GM12878 (cell line): ENCODE measurements around the gene MEF2C. TPM values are rescaled to one million over a fixed set of nuclear protein-coding genes. Genes with fewer than 3 reads are reported as not detected.

ENCODE experiments used
- ATAC-seq: fragments of 200-7000 bp; cut with Tn5 transposase; 3 replicates; pipeline ENCODE4 v1.9.1; 2020; ENCODE audit warnings: mild to moderate bottlenecking, moderate library complexity
- BruUV-seq: library from RNA; stranded (reverse); fragments of 400-500 nt; replicated peaks from 2 replicates; lab custom pipeline; 2021; lab: Mats Ljungman, UMichigan
- CTCF ChIA-PET: fragments of 300-600 bp; sonication (Branson Sonifier 250); formaldehyde crosslinking; extraction: SDS; loops from one replicate; lab custom pipeline; 2021; ENCODE audit warnings: inconsistent platforms; lab: Yijun Ruan, JAX
- POLR2A ChIA-PET: fragments of 350-600 bp; formaldehyde crosslinking; extraction: SDS; loops from one replicate; lab custom pipeline; 2021; ENCODE audit warnings: inconsistent platforms; lab: Charles Lee
- RAD21 ChIA-PET: fragments of 300-600 bp; sonication (Branson Sonifier 250); formaldehyde crosslinking; loops from one replicate; lab custom pipeline; 2023; ENCODE audit warnings: antibody characterized with exemption; ENCODE audit not compliant: unreplicated experiment; lab: Charles Lee
- SMC1A ChIA-PET: fragments of 300-600 bp; sonication (Branson Sonifier 250); formaldehyde crosslinking; loops from one replicate; lab custom pipeline; 2023; ENCODE audit not compliant: unreplicated experiment, uncharacterized antibody; lab: Charles Lee
- DNase-seq: peaks from one replicate; pipeline ENCODE4 v3.0.0-alpha.2; 2011; ENCODE audit warnings: low read depth, low spot score
- FAIRE-seq: peaks from 3 replicates; lab custom pipeline; 2011; peaks lifted over from hg19 to GRCh38; lab: Jason Lieb, UNC
- H2AFZ ChIP-seq: 2 replicates; pipeline ENCODE4 v1.6.0; 2011; ENCODE audit warnings: low read depth, low read length, control low read depth; ENCODE audit not compliant: control insufficient read depth
- H3K27ac ChIP-seq: 2 replicates; pipeline ENCODE4 v1.5.1; 2011; ENCODE audit warnings: control low read depth; ENCODE audit not compliant: control insufficient read depth, insufficient read depth
- H3K27me3 ChIP-seq, 2 experiments: replicated peaks in 1 of 2; 2 replicates each; pipeline versions ENCODE4 v1.6.0 to v1.6.1; 2011; ENCODE audit warnings: low read length in 1 of 2; ENCODE audit not compliant: control insufficient read depth in 2 of 2, insufficient read depth in 2 of 2
- H3K36me3 ChIP-seq, 2 experiments: 2 replicates each; pipeline ENCODE4 v1.5.1; 2011; ENCODE audit warnings: low read length in 1 of 2; ENCODE audit not compliant: control insufficient read depth in 2 of 2, insufficient read depth in 2 of 2
- H3K4me1 ChIP-seq: 2 replicates; pipeline ENCODE4 v1.6.1; 2011; ENCODE audit warnings: mild to moderate bottlenecking, low read length, moderate library complexity, mixed read lengths; ENCODE audit not compliant: control insufficient read depth, insufficient read depth
- H3K4me2 ChIP-seq: 2 replicates; pipeline ENCODE4 v1.6.0; 2011; ENCODE audit warnings: control low read depth; ENCODE audit not compliant: control insufficient read depth, insufficient read depth
- H3K4me3 ChIP-seq: fragments of 200-600 bp; sonication (generic); 2 replicates; pipeline ENCODE4 v1.5.1; 2016
- H3K79me2 ChIP-seq: 2 replicates; pipeline ENCODE4 v1.6.0; 2011; ENCODE audit warnings: low read length; ENCODE audit not compliant: control insufficient read depth, insufficient read depth
- H3K9ac ChIP-seq: 2 replicates; pipeline ENCODE4 v1.8.0; 2011; ENCODE audit warnings: low read length, control low read depth, mixed read lengths; ENCODE audit not compliant: control insufficient read depth, insufficient read depth
- H3K9me3 ChIP-seq: replicated peaks from 3 replicates; pipeline ENCODE4 v1.5.1; 2011; ENCODE audit warnings: mild to moderate bottlenecking, low read length; ENCODE audit not compliant: control insufficient read depth, insufficient read depth
- H4K20me1 ChIP-seq: 2 replicates; pipeline ENCODE4 v1.6.0; 2011; ENCODE audit not compliant: control insufficient read depth, insufficient read depth
- CBX5 ChIP-seq: sonication (generic); IDR thresholded peaks from 2 replicates; pipeline ENCODE4 v1.6.1; 2016; ENCODE audit warnings: low read depth, moderate library complexity, mild to moderate bottlenecking, inconsistent platforms
- ESRRA ChIP-seq: IDR thresholded peaks from 2 replicates; pipeline ENCODE4 v1.6.1; 2012; ENCODE audit warnings: mild to moderate bottlenecking, low read length, improper control_type of control experiment
- IRF3 ChIP-seq: fragments of 450-650 bp; IDR thresholded peaks from 2 replicates; pipeline ENCODE4 v1.6.1; 2014; ENCODE audit warnings: mild to moderate bottlenecking
- MAX ChIP-seq: IDR thresholded peaks from 2 replicates; pipeline ENCODE4 v1.6.1; 2012; ENCODE audit warnings: low read depth, low read length, improper control_type of control experiment
- PRDM15 ChIP-seq: fragments of 450-650 bp; formaldehyde crosslinking; IDR thresholded peaks from 2 replicates; pipeline ENCODE4 v1.4.0; 2020; ENCODE audit warnings: mild to moderate bottlenecking, moderate library complexity
- RELB ChIP-seq: fragments of 450-650 bp; IDR thresholded peaks from 2 replicates; pipeline ENCODE4 v1.6.1; 2017; ENCODE audit warnings: low read depth, mild to moderate bottlenecking, moderate library complexity
- REST ChIP-seq: IDR thresholded peaks from 2 replicates; pipeline ENCODE4 v1.6.1; 2012; ENCODE audit warnings: mild to moderate bottlenecking, low read depth, low read length
- TARDBP ChIP-seq: IDR thresholded peaks from 2 replicates; pipeline ENCODE4 v1.6.1; 2016; ENCODE audit warnings: borderline replicate concordance
- TCF3 ChIP-seq: IDR thresholded peaks from 2 replicates; pipeline ENCODE4 v1.6.1; 2012; ENCODE audit warnings: low read depth, mild to moderate bottlenecking, low read length, borderline replicate concordance; ENCODE audit not compliant: insufficient read depth
- ZNF207 ChIP-seq: fragments of 450-650 bp; IDR thresholded peaks from 2 replicates; pipeline ENCODE4 v1.6.1; 2014; ENCODE audit warnings: antibody characterized with exemption, mild to moderate bottlenecking, borderline replicate concordance
- WGBS: methylation state at CpG from one replicate; pipeline ENCODE4 v1.1.6; 2016; ENCODE audit warnings: low lambda C conversion rate; ENCODE audit not compliant: insufficient replicate concordance, insufficient coverage; ENCODE audit errors: missing lambda C conversion rate; 5-methylcytosine and 5-hydroxymethylcytosine counted together
- in situ Hi-C: fragments of 300-500 bp; cut with MboI; formaldehyde crosslinking; loops from 9 replicates; pipeline ENCODE4 v1.14.3; 2018; ENCODE audit warnings: mixed read lengths
- intact Hi-C: fragments of 100-400 bp; cut with micrococcal nuclease; formaldehyde crosslinking; loops from one replicate; pipeline ENCODE4 v1.14.2; 2022; ENCODE audit not compliant: unreplicated experiment
- polyA plus RNA-seq, 11 experiments: library from polyadenylated mRNA; depleted of rRNA in 4 of 11; unstranded in 6 of 11; stranded (reverse) in 5 of 11; fragments of >200 nt; fragmentation: Nextera tagmentation in 4 of 11; fragmentation: Illumina TruSeq in 1 of 11; extraction: Ambion mirVana in 4 of 11; extraction: Trizol in 1 of 11; gene quantifications; 1 replicate in 1 of 11; 2 replicates in 10 of 11; pipeline versions ENCODE4 v1.2.1 to v1.2.3, GENCODE V29; 2011 to 2016; ENCODE audit warnings: inconsistent platforms in 2 of 11, missing spikeins in 2 of 11, low read depth in 1 of 11
- total RNA-seq, 4 experiments: library from RNA; depleted of rRNA in 3 of 4; stranded (reverse); fragments of >200 nt in 3 of 4; fragmentation: Illumina TruSeq in 1 of 4; extraction: Trizol in 1 of 4; gene quantifications; 2 replicates each; pipeline versions ENCODE4 v1.2.1 to v1.2.3, GENCODE V29; 2013 to 2021

The MEF2C gene
- total and polyA plus RNA-seq, 10 of the 15 experiments (the other 5 are each of a cell fraction or from before 2014, with no cell fraction given): 104 to 225 (median 180) TPM

GRCh38 chr5:88770276-88771257 lies 112.4 kb downstream of the MEF2C start:
- CTCF ChIA-PET: interaction anchor here (0.6 to 3.8 kb wide), 5 partner anchors 9 to 51 kb away, joined by 3 to 19 read pairs (median 3); no protein-coding TSS in a partner anchor
- peaks cover 30% of the 10 kb centered on the region for H3K9me3 ChIP-seq
- H3K79me2 ChIP-seq: peaks cover 41% of the 10 kb centered on the region
- 68% methylated on average over 8 of the region's 8 CpGs for WGBS
- FAIRE-seq: no peak
- H3K4me3 ChIP-seq: no peak overlapping the region
- no peaks in the 10 kb centered on the region; the same call in 1 of the 2 replicates for H4K20me1 ChIP-seq
- H3K9ac ChIP-seq: no peak overlapping the region
- ATAC-seq: peak; percentile 48
- H3K36me3 ChIP-seq: peaks cover 8 to 60% of the 10 kb centered on the region in 2 experiments
- no peak overlapping the region for H3K27ac ChIP-seq
- RAD21 ChIA-PET: no interaction called here
- 0 out of 2 replicates have a peak, but pooled peaks cover 3% of the 10 kb centered on the region for H3K4me1 ChIP-seq
- no peak overlapping the region for H3K4me2 ChIP-seq
- POLR2A ChIA-PET: no interaction called here
- in situ Hi-C loops: no loop called here
- BruUV-seq: no TSS peak
- DNase-seq: no peak
- SMC1A ChIA-PET: interaction anchor here (0.8 to 1.9 kb wide), 7 partner anchors 9 to 297 kb away, joined by 3 to 6 read pairs (median 4); no protein-coding TSS in a partner anchor
- intact Hi-C loops: no loop called here
- H3K27me3 ChIP-seq: no peaks in the 10 kb centered on the region
- H2AFZ ChIP-seq: no peak overlapping the region
- no peak for TF ChIP-seq ZNF207
- TF ChIP-seq MAX: no peak
- no peak for TF ChIP-seq CBX5
- no peak for TF ChIP-seq IRF3
- no peak for TF ChIP-seq REST
- no peak for TF ChIP-seq ESRRA
- no peak for TF ChIP-seq PRDM15 (CRISPR knock-in tag)
- no peak for TF ChIP-seq TCF3
- TF ChIP-seq RELB: no peak
- TF ChIP-seq TARDBP: no peak
